Pons (tissue), 1 donor: Measurements from ENCODE around the gene MEIOSIN.
A peak's percentile ranks its signal among the peaks of the same experiment; 100 is the strongest.
"Not testable (repeated sequence)": the region's sequence is repeated elsewhere in the genome, so short reads cannot be mapped to it uniquely, and the experiment has no call there.

ENCODE experiments used
- DNase-seq: peaks from one replicate; pipeline ENCODE4 v3.0.0-alpha.2; 2016; ENCODE audit warnings: low spot score

Gene MEIOSIN

DNA sequence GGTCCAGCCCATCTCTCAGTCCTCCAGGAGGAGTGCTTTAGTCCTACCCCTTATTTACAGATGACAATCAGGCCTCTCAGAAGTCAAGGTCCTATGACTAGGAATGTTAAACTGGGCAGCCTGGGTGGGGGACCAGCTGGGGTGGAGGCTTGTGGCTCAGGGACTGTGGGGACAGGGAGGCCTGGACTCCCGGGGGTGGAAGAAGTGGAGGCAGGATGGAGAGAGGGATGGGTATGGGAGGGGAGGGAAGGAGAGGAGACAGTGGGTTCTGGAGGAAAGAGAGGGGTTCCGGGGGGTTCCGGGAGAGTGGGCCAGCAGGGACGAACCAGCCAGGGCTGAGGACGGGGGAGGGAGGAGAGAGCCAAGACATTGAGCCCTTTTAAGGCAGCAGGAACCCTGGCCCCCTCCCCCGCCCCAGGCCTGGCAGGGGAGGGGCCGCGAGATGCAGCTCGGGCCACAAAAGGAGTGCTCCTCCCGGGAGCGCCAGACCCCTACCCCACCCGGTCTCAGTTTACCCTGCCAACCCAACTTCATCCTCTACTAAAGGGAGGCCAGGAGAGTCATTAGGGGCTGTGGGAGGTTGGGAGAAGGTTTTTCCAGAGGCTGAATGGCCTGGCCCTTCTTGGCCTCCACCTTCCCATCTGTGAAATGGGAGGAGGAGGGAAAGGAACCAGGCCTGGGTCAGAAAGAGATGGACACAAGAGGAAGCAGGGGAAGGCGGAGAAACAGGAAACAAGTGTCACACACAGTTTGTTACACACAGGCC, 47.4 kb downstream of the MEIOSIN start:
- no peak for DNase-seq

DNA sequence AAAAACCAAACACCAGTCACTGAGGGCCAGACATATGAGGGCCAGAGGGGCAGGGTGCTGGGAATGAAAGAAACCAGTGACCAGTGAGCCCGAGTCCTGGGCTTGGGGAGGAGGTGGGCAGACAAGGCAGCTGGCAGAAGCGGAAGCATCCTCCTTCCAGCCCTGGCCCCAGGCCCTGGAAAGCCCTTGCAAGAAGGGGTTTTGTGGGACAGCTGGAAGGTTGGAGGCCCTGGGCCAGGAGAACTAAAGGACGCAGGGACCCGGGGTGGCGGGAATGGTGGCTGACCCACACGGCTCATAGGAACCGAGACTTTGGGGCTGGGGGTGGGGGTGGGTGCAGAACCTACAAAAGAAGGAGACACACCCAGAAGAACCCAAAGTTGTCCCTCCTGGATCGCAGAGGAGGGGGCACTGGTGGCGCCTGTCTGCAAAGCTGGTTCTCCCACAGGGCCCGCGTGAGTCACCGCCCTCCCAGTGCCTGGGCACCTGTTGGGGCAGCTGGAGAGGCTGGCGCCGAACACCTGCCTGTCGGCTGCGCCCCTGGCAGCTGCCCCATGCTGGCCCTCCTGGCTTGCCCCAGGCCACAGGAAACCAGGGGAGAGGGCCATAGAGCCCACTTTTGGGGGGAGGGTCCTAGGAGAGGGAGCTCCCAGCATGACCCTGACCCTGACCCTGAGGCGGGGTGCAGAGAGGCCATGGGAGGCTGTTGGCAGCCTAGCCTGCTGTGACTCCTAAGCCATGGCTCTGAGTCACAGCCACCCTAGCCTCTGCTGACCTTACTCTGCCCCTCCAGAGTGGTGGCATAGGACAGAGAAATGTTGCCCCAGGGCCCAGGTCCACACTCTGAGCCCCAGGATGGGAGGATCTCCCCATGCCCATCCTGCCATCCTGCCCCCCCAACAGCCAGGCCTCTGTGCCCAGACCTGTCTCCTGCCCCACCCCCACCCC, 48.2 kb downstream of the MEIOSIN start:
- DNase-seq, result no peak

DNA sequence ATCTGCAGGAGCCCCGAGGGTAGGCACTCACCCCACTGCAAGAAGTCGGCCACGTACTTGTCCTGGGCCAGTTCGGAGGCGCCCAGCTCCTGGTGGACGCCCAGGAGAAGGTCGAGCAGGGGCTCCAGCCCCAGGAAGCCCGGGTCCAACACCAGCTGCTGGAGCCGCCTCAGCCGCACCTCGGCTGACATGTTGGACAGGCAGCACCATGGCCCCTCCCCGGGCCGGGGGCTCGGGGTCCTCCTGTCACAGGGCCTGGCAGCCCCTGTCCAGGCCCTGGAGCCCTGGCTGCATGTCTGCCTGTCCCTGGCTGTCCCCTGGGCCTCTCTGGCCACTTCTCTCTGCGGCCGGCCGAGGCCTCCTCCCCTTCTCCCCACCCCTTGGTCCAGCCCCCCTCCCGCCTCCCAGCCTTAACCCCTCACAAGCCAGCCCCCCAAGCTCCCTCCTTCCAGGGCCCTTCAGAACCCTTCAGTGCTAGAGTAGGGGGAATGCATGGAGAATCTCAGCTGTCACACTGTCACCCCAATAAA, 49.0 kb downstream of the MEIOSIN start, which contains the start of gene DMPK:
TSS of gene DMPK (minus strand) at position 329 of the 530 bp plus-strand sequence. CDS start at position 191, 138 bp downstream.
- DNase-seq, result no peak

DNA sequence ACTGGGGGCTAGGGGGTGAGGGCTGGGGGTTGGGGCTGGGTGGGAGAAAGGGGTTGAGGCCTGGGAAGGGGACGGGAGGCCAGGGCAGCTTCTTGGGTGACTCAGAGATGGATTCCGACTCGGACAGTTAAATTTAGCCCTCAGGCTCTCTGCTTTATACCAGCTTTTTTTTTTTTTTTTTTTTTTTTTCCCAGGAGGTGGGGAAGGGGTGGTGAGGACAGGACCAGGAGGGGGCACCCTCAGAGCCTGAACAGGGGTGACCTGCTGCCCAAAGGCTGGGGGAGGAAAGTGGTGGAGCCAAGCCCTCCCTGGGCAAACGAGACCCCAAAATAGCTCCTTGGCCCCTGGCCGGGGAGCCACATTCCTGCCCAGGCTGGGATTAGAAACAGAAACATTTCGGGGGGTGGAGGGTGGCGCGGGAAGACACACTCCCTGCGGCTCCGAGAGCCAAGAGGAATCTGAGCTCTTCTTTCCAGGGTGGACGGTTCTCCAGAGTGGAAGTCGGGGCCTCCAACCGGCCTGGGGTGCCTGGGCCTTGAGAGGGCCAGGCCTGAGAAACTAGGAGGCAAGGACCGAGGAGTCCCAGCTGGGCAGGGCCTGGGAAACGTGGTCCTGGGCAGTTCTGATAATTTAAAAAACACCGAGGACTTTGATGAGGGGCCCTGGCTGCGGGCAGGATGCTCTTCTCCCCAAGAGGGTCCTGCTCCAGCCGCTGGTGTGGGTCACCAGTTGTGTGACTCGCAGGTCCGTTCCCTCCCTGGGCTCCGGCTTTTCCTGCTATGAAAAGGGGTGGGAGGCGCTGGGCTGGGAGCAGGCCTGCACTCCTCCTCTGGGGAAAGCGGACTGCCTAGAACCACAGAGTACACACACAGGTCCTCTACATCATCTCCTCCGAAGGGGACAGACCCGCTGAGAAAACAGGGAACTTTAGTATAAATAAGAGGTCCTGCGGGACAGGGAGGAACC, 49.9 kb downstream of the MEIOSIN start:
- no peak for DNase-seq

DNA sequence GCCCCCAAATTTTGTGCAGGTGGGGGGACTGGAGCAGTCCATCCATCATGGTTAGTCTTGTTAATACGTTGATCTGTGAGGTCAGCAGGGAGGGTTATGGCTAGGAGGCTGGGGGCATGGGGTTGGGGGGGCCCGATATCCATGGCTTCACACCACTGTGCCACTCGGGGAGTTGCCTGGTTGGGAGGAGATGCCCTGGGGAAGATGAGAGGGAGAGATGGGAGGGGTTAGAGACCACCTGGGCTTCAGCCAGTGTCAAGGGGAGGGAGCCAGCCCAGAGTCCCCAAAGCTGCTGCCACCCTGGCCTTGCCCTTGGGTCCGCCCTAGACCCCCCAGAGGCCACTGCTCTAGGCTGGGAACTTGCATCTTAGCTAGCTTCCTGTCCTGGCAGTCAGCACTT, 50.9 kb downstream of the MEIOSIN start:
- DNase-seq, result no peak

DNA sequence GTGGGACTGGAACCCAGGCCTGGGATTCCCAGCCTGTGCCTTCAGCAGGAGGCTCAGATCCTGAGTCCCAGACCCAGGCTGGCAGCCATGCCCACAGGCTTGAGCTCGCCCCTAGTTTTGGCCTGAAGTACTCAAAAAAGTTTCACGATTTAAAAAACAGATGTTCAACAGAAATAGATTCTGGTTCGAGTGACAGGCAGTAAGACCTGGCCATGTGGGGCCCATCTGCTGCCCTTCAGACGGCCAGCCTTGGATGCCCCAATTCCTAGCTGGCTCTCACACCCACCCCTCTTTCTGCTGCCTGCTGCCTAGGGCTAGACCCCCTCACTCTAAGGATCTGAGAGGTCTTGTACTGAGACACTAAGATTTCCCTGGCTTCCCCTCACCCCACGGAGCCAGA, 51.9 kb downstream of the MEIOSIN start:
- no peak for DNase-seq

DNA sequence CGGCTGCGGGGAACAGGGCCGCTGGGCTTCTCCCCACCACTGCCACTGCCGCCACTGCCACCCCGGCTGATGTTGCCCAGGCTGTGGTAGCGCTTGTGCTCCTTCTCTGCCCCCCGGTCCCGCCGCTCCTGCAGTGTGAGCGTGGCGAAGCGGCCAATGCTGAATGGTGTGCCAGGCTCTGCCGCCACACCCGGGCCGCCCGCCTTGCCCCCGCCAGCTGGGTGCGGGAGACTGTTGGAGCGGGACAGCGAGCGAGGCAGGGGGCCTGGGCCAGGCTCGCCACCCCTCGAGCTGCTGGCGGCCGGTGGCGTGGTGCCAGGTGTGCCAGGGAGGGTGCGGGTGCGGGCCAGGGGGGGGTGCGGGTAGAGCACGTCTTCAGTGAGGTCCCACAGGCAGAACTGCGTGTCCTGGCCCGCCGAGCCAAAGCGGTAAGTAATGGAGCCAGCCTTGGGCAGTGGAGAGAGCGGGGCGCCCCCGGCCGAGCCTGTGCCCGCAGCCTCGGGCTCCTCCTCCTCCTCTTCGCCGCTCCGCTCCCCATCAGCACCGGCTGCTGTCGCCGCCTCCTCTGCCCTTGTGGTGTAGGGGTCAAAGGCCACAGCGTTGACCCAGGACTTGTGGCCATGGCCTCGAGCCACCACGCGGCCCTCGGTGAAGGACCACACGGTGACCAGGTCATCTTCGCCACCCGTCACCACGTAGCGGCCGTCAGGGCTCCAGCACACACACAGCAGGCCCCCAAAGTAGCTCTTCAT, 52.7 kb downstream of the MEIOSIN start:
- DNase-seq, result no peak

DNA sequence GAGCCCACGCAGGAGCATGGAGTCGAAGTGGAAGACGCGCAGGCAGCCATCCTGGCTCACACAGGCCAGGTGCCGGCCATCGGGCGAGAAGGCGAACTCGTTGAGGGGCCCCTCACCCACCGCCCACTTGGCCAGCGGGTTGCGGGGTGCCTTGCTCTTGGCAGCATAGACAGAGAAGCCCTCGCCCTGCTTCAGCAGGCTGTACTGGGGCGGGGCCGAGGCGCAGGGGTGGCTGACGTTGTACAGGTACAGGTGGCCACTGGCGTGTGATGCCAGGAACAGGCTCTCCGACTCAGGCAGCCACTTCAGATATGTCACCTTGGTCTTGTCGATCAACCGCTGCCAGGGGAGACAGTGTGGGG, 53.3 kb downstream of the MEIOSIN start:
- DNase-seq, result no peak

DNA sequence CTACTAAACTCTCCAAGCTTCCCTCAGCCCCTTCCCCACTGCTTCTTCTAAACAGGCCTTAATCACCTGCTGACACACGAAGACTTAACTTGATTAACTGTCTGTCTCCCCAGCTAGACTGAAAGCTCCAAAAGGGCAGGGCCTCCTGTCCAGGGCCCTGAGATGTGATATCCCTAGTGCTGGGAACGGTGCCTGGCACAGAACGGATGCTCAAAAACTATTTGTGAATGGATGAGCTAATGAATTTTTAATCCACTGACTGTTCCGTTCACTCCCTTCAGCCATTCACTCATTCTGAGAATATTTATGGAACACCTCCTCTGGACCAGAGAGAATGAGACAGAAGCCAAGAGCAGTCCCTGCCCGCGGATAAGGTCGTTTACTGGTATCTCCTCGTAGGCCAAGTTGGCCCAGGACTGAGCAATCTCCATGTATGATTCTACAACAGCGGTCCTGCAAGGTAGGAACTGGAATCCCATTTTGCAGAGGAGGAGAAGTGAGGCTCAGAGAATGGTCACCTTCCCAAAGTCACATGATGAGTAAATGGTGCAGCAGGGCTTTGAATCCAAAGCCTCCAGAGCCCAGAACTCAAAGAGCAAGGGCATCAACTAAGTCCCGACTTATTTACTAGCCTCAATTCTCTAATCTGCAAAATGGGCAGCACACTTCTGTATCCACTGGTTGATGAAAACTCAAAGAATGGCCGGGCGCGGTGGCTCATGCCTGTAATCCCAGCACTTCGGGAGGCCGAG, 56.0 kb downstream of the MEIOSIN start:
- no peak for DNase-seq

DNA sequence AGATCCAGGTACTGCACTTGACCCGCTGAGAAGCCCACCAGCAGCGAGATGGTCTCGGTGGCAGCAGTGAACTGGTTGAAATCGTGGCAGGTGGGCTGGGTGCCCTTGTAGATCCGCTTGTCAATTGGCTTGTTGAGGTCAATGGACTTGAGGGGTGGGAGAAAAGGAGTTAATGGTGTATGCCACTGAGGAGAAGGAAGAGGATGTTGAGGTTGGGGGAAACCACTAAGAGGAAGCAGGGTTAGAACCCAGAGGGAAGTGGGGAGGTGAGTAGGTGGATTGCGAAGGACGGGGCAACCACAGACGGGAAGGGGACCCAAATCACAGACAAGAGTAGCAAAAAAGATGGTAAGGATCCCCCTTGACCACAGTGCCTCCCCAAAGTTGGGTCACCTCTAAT, 57.7 kb downstream of the MEIOSIN start:
- DNase-seq, result peak; percentile 68

DNA sequence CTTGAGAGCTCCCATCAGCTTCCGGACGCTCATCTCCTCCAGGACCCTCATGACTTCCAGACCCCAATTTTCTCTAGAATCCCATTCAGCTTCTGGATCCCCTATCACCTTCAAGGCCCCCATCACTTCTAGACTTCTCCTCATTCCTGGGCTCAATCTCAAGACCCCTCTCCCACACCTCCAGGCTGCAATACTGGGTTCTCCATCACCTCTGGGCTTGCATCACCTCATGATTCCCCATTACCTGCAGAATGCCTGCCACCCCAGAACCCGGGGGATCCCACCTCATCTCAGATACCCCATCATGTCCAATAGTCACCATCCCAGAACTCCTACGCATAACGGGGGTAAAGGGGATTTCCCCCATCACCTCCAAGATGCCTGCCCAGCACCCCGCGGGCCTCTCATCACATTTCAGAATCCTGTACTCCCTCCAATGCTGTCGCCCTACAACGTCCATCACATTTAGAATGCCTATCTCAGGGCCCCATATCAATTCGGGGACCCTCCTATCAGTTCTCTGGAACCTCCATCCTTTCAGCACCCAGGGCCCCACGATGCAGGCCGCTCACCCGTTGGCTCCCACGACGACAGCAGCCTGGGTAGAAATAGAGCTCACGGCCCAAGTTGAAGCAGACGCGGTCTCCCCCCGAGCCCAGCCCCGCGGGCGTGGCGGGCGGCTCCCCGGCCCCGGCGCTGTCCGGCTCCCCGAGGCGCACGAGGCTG, 58.7 kb downstream of the MEIOSIN start:
- DNase-seq, result no peak

DNA sequence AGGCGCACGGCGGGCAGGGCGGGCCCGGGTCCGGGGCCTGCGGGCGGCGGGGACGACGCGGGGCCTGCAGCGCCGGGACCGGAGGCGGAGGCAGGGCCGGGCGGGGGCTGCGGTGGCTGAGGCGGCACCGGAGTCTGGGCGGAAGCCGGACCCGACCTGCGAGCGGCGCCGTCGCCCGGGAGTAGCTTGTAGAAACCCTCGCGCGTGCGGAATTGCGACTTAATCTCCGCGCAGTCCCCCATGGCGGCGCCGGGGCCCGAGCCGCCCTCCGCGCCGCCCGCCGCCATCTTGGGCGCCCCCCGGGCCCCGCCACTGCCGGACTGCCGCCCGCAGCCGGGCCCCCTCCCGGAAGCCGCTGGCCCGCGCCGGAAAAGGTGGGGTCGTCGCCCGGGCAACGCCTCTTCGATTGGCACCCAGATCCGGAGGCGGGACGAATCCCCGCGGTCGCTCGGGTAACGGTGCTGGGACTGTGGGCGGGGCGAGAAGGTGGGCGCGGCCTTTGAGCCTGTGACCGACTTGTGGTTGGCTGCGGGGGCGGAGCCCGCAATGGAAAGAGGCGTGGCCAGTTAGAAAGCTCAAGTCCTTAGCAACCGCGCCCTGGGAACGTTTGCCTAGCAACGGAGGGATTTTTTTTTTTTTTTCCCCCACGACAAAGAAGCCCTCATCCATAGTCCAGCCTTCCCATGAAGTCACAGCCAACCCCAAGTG, 59.4 kb downstream of the MEIOSIN start, which contains the start of gene DMWD:
TSS of gene DMWD (minus strand) at position 376 of the 708 bp plus-strand sequence. CDS start at position 287, 89 bp downstream.
- peak; percentile 98 for DNase-seq

DNA sequence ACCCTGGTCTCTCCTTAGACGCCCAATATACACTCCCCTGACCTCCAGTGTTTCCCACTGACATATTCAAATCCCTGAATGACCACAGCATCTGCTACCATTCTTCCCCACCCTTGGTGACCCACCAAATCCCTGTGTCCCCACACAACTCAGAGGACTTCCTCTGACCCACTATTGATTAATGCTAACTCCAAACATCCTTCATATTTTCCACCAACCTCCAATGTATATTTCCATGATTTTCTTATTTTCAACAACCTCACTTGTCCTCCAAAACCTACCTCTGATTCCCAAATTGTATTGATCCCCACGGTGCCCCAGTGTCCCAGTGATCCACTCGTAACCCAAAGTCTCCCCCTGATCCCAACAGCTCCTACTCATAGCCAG, 59.9 kb downstream of the MEIOSIN start:
- DNase-seq, result no peak

DNA sequence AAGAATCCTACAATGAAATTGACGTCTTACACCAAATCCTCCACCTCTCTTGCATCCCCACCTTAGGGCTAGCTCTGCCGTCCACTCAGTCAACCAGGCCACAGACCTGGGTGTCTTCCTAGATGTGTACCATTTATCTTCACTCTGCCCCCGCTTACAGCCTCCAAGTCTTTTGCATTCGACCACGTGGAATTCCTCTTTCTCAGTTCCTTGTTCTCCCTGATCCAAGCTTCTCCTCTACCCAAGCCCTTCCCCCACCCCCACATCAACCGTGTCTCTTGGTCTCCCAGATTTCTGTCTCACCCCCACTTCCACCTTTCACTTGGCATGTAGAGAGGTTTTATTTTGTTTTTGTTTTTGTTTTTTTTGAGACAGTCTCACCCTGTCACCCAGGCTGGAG, 60.6 kb downstream of the MEIOSIN start:
- no peak for DNase-seq

DNA sequence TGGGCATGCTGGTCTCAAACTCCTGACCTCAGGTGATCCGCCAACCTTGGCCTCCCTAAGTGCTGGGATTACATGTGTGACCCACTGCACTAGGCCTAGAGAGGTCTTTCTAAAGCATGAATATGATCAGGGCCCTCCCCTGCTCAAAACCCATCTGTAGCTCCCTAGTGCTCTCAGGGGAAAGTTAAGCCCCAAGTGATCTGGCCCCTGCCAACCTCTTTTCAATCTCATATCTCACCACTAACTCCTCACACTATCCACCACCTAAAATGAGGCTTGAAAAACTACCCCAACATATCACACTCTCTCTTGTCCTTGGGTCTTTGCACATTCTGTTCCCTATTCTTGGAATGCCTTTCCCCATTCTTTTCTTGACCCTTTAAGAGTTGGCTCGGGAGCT, 61.4 kb downstream of the MEIOSIN start:
- DNase-seq, result no peak

DNA sequence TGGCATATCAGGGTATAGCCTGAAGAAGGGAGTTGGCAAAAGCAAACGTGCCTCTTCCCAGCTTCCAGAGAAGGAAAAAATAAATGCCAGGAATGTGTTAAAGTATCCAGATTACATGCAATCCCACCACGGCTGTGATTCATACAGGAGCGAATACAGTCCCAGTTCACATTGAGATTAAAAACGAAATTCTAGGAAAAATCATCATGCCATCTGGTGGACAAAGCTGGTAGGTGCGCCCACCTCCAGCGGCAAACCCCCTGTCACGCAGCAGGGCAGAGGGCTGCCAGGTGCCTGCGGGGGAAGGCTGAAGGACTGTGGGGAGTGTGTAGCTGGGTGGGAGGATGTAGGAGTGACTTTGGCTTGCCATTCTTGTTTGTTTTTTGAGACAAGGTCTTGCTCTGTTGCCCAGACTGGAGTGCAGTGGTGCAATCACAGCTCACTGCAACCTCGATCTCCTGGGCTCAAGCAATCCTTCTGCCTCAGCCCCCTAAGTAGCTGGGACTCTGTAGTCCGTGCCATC, 65.8 kb downstream of the MEIOSIN start:
- DNase-seq, result peak; percentile 47

DNA sequence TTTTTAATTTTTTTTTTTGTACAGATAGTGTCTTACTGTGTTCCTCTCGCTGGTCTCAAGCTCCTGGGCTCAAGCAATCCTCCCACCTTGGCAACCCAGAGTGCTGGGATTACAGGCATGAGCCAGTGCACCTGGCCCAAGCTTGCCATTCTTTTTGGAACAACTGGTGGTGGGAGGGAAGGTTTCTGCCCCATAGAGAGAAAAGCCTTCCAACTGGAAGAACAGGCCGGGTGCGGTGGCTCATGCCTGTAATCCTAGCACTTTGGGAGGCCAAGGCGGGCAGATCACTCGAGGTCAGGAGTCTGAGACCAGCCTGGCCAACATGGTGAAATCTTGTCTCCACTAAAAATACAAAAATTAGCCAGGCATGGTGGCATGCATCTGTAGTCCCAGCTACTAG, 66.3 kb downstream of the MEIOSIN start:
- DNase-seq, result not testable (repeated sequence)

DNA sequence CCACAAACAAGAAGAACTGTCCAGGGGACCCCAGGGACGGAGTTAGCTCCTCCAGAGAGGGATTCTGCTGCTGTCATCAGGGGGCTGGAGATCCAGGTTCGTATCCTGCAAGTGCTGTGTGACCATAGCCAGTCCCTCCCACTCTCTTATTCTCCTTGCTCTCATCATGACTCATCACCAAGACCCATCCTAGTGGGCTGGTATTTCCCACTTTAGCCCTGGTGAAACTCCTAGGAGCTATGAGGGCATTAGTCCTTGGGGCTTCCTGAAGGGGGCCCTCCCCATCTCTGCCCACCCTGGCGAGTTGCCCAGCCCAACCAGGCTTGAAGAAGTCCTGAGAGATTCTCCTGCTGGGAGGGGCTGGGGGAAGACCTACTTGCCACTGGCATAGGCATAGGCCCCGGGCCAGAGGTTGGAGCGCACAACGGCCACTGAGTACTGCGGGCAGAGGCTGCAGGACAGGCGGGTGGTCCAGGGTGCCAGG, 66.9 kb downstream of the MEIOSIN start:
- no peak for DNase-seq
